CD1c-positive myeloid dendritic cell (primary cell): Measurements from ENCODE around the gene PP2D1.
A peak's percentile ranks its signal among the peaks of the same experiment; 100 is the strongest.
"Not testable (repeated sequence)": the region's sequence is repeated elsewhere in the genome, so short reads cannot be mapped to it uniquely, and the experiment has no call there.

Experiments used
- DNase-seq: peaks from one replicate; pipeline ENCODE4 v3.0.0-alpha.2; 2016; ENCODE audit errors: extremely low spot score

Gene PP2D1

GRCh38 chr3:19967812-19968211 is 44.3 kb downstream of the PP2D1 start:
- no peak for DNase-seq

- DNase-seq, result no peak
These were observed 44.9 kb downstream of the PP2D1 start for GRCh38 chr3:19967208-19967607.

GRCh38 chr3:19961960-19962359 is 50.1 kb downstream of the PP2D1 start:
- DNase-seq, result no peak

GRCh38 chr3:19960696-19961095 is 51.4 kb downstream of the PP2D1 start:
- no peak for DNase-seq

- no peak for DNase-seq
These were observed 52.6 kb downstream of the PP2D1 start for GRCh38 chr3:19959505-19959904.

GRCh38 chr3:19957354-19957753 is 54.7 kb downstream of the PP2D1 start:
- not testable (repeated sequence) for DNase-seq

- no peak for DNase-seq
These were observed 57.4 kb downstream of the PP2D1 start for GRCh38 chr3:19954676-19955075.

GRCh38 chr3:19950316-19950715 is 61.7 kb downstream of the PP2D1 start:
- DNase-seq, result no peak

- no peak for DNase-seq
These were observed 63.9 kb downstream of the PP2D1 start for GRCh38 chr3:19948226-19948591.

GRCh38 chr3:19947549-19948225 is 64.4 kb downstream of the PP2D1 start:
- DNase-seq, result peak; percentile 57

- peak; percentile 98 for DNase-seq
These were observed 65.1 kb downstream of the PP2D1 start, which contains the start of gene RAB5A for GRCh38 chr3:19946832-19947548. Gene RAB5A, plus strand, starts transcription at chr3:19947097. Its CDS starts 3,802 bp downstream, at chr3:19950899.

GRCh38 chr3:19945969-19946831 is 65.9 kb downstream of the PP2D1 start:
- DNase-seq, result no peak

GRCh38 chr3:19945534-19945933 is 66.5 kb downstream of the PP2D1 start:
- DNase-seq, result no peak

- DNase-seq, result no peak
These were observed 71.4 kb downstream of the PP2D1 start for GRCh38 chr3:19940643-19941042.

GRCh38 chr3:19938295-19938627 is 73.8 kb downstream of the PP2D1 start:
- no peak for DNase-seq

- DNase-seq, result no peak
These were observed 74.4 kb downstream of the PP2D1 start for GRCh38 chr3:19937459-19938294.
